Measurements from ENCODE around the gene ITGA8. TPM values are rescaled to one million over a fixed set of nuclear protein-coding genes. Genes with fewer than 3 reads are reported as not detected.
"Not testable (repeated sequence)": the region's sequence is repeated elsewhere in the genome, so short reads cannot be mapped to it uniquely, and the experiment has no call there.

Gene ITGA8
- total and polyA plus RNA-seq, 7 donors, result 0.46 to 5.7 (median 0.81) TPM

DNA sequence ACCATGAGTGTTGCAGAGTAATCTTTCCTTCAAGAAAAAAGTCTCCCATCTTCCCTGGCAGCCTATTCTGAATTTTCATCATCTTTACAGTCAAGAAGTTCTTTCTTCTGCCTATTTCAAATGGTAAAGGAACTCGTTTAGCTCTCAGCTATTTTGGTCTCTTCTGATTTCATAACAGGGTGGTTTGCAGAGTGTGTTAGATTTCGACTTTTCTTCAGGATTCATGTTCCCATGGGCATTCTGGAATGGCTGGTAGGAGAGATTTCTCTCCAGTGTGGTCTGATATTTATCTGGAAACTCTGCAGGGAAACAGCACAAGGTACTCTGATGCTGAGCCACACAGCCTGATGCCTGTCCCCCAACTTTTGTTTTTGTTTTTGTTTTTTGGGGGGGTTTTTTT lies 237.6 kb downstream of the ITGA8 start:
- 64 to 81% methylated on average over 2 of the region's 2 CpGs for WGBS, 2 donors
- Histone ChIP-seq H3K27me3 (peaks cover 0 to 3% (median 0%) of the 10 kb centered on the region in 3 donors), H3K9me3 (no peaks in the 10 kb centered on the region), H3K36me3 (no peaks in the 10 kb centered on the region), H3K4me1 (no peaks in the 10 kb centered on the region), H3K27ac (no peak overlapping the region), H3K4me3 (no peak overlapping the region)
- DNase-seq, result no peak
- intact Hi-C loops (cut with DNase I), result no loop called here
- TF ChIP-seq EP300 (IDR thresholded peaks at IDR 0.05) (no peak), POLR2AphosphoS5 (IDR thresholded peaks at IDR 0.05) (no peak), POLR2A (IDR thresholded peaks at IDR 0.05) (no peak)
- TF ChIP-seq, protein P1, sequence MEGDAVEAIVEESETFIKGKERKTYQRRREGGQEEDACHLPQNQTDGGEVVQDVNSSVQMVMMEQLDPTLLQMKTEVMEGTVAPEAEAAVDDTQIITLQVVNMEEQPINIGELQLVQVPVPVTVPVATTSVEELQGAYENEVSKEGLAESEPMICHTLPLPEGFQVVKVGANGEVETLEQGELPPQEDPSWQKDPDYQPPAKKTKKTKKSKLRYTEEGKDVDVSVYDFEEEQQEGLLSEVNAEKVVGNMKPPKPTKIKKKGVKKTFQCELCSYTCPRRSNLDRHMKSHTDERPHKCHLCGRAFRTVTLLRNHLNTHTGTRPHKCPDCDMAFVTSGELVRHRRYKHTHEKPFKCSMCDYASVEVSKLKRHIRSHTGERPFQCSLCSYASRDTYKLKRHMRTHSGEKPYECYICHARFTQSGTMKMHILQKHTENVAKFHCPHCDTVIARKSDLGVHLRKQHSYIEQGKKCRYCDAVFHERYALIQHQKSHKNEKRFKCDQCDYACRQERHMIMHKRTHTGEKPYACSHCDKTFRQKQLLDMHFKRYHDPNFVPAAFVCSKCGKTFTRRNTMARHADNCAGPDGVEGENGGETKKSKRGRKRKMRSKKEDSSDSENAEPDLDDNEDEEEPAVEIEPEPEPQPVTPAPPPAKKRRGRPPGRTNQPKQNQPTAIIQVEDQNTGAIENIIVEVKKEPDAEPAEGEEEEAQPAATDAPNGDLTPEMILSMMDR (IDR thresholded peaks at IDR 0.05), result no peak

DNA sequence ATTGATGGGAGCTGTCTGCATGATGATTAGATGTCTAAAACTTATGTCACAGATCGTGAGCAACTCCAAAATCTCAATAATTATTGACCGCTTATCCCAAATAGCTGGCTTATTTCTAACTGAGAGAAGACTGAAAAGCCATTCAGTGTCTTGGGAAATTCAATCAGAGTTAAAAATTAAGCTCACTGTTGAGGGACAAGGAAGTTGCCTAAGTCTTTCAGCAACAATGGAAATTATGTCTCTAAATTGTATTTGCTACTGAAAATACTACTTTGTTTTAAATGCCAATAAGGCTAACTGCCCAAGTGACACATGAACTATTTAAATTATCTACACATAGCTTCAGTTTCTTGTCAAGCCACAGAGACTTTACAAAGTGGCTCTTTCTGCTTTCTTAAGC lies 240.8 kb downstream of the ITGA8 start:
- H3K27ac ChIP-seq, result no peak overlapping the region
- H3K27me3 ChIP-seq, result no peaks in the 10 kb centered on the region
- TF ChIP-seq POLR2AphosphoS5 (IDR thresholded peaks at IDR 0.05), result no peak
- TF ChIP-seq POLR2A (IDR thresholded peaks at IDR 0.05), result no peak
- TF ChIP-seq EP300 (IDR thresholded peaks at IDR 0.05), result no peak
- TF ChIP-seq, protein P1 (IDR thresholded peaks at IDR 0.05), result no peak
- H3K9me3 ChIP-seq, result no peaks in the 10 kb centered on the region
- WGBS, 2 donors, result 10 to 60% methylated on average over 2 of the region's 2 CpGs
- H3K36me3 ChIP-seq, result no peaks in the 10 kb centered on the region
- no peak for DNase-seq
- no peaks in the 10 kb centered on the region for H3K4me1 ChIP-seq
- intact Hi-C loops (cut with DNase I), result no loop called here
- no peak overlapping the region for H3K4me3 ChIP-seq

DNA sequence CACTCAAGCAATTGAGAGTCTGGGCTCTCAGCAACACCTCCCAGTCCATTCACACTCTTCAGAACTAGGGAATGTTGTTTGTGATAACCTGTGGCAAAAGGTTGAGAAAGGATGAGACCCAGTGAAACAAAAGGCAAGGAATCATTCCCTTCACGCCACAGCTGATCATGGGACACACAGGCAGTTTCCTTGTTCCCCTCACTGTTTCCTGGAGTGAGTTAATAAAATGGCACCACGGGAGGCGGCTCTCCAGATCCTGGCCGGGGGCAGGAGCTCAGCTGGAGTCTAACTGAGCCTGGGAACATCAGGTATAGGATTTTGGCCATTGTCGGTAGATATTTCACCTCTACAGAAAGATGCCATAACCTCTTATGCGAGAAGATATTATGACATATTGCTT lies 241.3 kb downstream of the ITGA8 start:
- no peak for TF ChIP-seq EP300 (IDR thresholded peaks at IDR 0.05)
- no peak for TF ChIP-seq POLR2AphosphoS5 (IDR thresholded peaks at IDR 0.05)
- no peak for TF ChIP-seq POLR2A (IDR thresholded peaks at IDR 0.05)
- TF ChIP-seq, protein P1 (IDR thresholded peaks at IDR 0.05), result no peak
- H3K4me1 ChIP-seq, result no peaks in the 10 kb centered on the region
- no peak overlapping the region for H3K4me3 ChIP-seq
- no peaks in the 10 kb centered on the region for H3K36me3 ChIP-seq
- no peak for DNase-seq
- H3K27me3 ChIP-seq, result no peaks in the 10 kb centered on the region
- 18 to 45% methylated on average over 6 of the region's 6 CpGs for WGBS, 2 donors
- H3K27ac ChIP-seq, result no peak overlapping the region
- intact Hi-C loops (cut with DNase I), result no loop called here
- no peaks in the 10 kb centered on the region for H3K9me3 ChIP-seq

DNA sequence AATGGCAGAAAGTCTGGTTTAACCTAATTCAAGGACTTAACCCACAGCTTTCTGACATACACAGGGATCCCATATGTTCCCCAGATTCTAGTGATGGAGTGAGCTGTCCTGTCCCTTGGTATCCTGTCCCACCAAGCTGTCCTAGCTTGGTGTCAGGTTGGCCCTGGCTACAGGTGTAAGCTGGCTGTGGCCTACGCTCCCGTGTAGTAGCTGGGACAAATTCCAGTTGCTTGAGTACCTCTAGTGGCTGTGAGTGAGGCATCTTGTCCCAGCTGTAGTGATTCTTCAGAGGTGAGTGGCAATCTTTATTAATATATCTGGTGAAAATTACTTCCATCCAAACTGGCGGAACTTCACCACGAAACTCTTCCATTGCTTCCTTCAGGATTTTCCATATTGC lies 243.4 kb downstream of the ITGA8 start:
- intact Hi-C loops (cut with DNase I), result no loop called here
- TF ChIP-seq POLR2AphosphoS5 (IDR thresholded peaks at IDR 0.05) (no peak), EP300 (IDR thresholded peaks at IDR 0.05) (no peak)
- WGBS, 2 donors, result 53 to 88% methylated on average over 4 of the region's 4 CpGs
- Histone ChIP-seq H3K27me3 (no peaks in the 10 kb centered on the region), H3K4me1 (no peaks in the 10 kb centered on the region), H3K36me3 (no peaks in the 10 kb centered on the region), H3K9me3 (no peaks in the 10 kb centered on the region), H3K27ac (no peak overlapping the region), H3K4me3 (no peak overlapping the region)
- no peak for DNase-seq

DNA sequence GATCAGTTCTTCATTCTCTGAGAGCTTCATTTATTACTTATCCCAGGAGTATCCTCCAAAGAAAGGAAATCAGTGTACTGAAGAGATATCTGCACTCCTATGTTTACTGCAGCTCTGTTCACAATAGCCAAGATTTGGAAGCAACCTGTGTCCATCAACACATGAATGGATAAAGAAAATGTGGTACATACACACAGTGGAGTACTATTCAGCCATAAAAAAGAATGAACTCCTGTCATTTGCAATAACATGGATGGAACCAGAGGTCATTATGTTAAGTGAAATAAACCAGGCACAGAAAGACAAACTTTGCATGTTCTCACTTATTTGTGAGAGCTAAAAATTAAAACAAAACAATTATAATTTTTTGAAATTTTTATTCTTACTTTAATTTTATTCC lies 244.3 kb downstream of the ITGA8 start:
- DNase-seq; H3K36me3 ChIP-seq; H3K4me3 ChIP-seq; H3K4me1 ChIP-seq; H3K27ac ChIP-seq; H3K9me3 ChIP-seq; intact Hi-C loops (cut with DNase I); H3K27me3 ChIP-seq: not testable (repeated sequence)

DNA sequence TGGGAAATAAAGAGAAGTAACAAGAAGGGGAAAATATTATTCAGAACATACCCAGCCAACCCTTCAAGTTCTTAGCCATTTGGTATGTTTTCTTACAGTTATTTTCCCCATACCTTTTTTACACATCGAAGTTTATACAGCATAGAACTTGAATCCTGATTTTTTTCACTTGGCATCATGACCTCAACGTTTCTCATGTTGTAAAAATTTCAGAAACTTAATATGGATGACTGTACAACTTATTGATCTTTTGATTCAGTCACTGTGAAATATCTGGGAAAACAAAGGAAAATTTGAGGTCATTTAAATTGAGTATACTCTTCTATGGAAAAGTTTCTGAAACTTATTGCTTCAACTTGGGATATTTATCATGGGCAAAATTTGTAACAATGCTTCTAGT lies 245.1 kb downstream of the ITGA8 start:
- H3K9me3 ChIP-seq, result no peaks in the 10 kb centered on the region
- 79 to 84% methylated on average over 2 of the region's 2 CpGs for WGBS, 2 donors
- no peaks in the 10 kb centered on the region for H3K4me1 ChIP-seq
- H3K4me3 ChIP-seq, result no peak overlapping the region
- TF ChIP-seq EP300 (IDR thresholded peaks at IDR 0.05), result no peak
- TF ChIP-seq, protein P1 (IDR thresholded peaks at IDR 0.05), result no peak
- H3K36me3 ChIP-seq, result no peaks in the 10 kb centered on the region
- H3K27me3 ChIP-seq, result no peaks in the 10 kb centered on the region
- DNase-seq, result no peak
- no peak overlapping the region for H3K27ac ChIP-seq
- intact Hi-C loops (cut with DNase I), result no loop called here
